IMR-90 (cell line): Measurements from ENCODE around the gene EFCAB8.

Experiments used
- FOS ChIP-seq: fragments of 150-350 bp; IDR thresholded peaks from 2 replicates; pipeline ENCODE4 v1.6.1; 2016; ENCODE audit warnings: low read depth, low read length
- POLR2A ChIP-seq: IDR thresholded peaks from 2 replicates; pipeline ENCODE4 v1.6.1; 2012; ENCODE audit warnings: mild to moderate bottlenecking, low read depth, low read length

DNA sequence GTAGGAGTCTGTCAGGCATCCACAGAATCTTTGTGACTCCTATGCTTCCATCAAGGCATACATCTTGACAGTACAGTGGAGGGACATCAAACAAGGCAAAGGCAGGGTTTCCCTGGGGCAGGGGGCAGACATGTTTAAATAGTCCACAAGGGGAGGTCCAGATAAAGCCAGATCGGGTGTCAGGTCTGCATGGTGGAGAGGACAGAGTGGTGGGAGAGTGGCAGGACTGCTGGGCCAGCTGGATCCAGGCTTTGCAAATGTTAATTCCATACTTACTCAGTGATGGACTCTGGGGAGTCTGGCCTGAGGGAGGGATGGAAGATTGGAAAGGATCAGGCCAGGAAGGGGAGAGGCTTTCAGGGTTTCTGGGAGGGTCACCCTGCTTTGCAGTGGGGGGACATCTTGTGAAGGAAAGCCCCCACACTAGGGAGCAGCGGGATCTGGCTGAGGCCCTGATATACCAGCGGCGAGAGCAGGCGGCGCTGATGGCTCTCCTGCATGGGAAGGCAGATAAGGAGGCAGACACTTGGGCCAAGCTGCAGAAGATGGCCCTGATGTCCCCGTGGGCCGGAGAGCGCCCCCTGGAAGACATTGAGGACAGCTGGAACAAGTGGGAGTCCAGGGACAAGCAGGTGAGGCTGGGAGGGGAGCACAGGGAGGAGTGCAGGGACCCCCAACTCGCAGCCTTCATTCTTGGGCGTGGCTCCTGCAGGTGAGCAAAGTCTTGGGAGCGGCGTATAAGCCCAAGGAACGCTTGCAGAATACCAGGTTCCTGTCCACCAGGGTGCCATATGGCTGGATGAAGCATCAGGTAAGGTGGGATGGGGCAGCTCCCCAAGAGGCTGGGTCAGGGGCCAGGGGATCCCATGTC lies 100.9 kb downstream of the EFCAB8 start:
- TF ChIP-seq FOS (no peak), POLR2A (no peak)
